Measurements from ENCODE around the gene PLA2G4B. TPM values are rescaled to one million over a fixed set of nuclear protein-coding genes. Genes with fewer than 3 reads are reported as not detected.

Gene PLA2G4B
- total RNA-seq, 1 donor from 2014 or later: 6.7 TPM

DNA sequence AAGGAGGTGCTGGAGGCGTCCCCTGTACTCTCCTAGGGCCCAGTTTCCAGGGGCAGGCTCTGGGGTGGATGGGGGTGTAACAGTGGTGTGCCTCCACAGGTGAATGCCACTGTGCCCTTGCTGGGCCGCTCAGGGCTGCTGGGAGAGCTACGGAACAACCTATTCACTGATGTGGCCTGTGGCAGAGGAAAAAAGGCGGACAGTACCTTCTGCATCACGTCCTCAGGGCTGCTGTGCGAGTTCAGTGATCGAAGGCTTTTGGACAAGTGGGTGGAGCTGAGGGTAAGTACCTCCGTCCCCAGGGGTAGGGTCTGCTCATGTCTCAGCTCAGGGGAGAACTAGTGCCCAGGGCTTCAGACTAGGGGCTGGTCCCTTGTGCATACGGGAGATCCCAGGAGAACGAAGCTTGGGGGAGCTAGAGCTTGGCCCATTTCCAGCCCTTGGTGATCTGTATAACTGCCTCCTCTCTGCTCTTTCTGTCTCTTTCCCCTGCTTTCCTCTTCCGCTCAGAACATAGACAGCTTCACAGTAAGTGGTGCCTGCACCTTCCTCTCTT, 25.7 kb upstream of the PLA2G4B start:
- H3K27me3 Mint-ChIP-seq (ENCODE audit: insufficient read depth): no peaks in the 10 kb centered on the region

DNA sequence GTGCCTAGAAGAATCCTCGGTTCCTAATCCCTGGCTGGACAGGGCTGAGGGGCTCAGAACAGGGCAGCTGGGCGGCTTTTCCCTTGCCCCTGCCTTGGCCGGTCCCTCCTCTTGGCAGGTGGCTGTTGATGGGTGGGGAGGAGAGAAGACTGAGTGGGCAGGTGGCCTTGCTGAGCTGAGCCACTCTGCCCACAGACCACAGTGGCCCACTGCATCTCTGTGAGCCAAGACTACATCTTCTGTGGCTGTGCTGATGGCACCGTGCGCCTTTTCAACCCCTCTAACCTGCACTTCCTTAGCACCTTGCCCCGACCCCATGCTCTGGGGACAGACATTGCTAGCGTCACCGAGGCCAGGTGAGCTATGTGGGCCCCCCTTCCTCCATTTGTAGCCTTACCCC, 25.2 kb upstream of the PLA2G4B start:
- no peaks in the 10 kb centered on the region for H3K27me3 Mint-ChIP-seq (ENCODE audit: insufficient read depth)
- peaks cover 10% of the 10 kb centered on the region for H3K36me3 Mint-ChIP-seq (ENCODE audit: low read depth)
- H3K27ac Mint-ChIP-seq: no peak overlapping the region
- peaks cover 24% of the 10 kb centered on the region for H3K4me1 Mint-ChIP-seq (ENCODE audit: low read depth)
- intact Hi-C loops (cut with micrococcal nuclease): loop anchor here (5.0 kb wide), 1 partner anchor 271 kb away; the partner anchor contains the start of gene RPAP1
- H3K4me3 Mint-ChIP-seq: no peak overlapping the region
- DNase-seq (ENCODE audit: low spot score): no peak
- no peaks in the 10 kb centered on the region for H3K9me3 Mint-ChIP-seq

More for the DNA sequence above, 25.7 kb upstream of the PLA2G4B start:
- no peaks in the 10 kb centered on the region for H3K9me3 Mint-ChIP-seq
- H3K36me3 Mint-ChIP-seq (ENCODE audit: low read depth): peaks cover 10% of the 10 kb centered on the region
- H3K4me3 Mint-ChIP-seq: no peak overlapping the region
- intact Hi-C loops (cut with micrococcal nuclease): loop anchor here (5.0 kb wide), 1 partner anchor 271 kb away; the partner anchor contains the start of gene RPAP1
- DNase-seq (ENCODE audit: low spot score): no peak
- H3K27ac Mint-ChIP-seq: no peak overlapping the region
- H3K4me1 Mint-ChIP-seq (ENCODE audit: low read depth): peaks cover 24% of the 10 kb centered on the region

DNA sequence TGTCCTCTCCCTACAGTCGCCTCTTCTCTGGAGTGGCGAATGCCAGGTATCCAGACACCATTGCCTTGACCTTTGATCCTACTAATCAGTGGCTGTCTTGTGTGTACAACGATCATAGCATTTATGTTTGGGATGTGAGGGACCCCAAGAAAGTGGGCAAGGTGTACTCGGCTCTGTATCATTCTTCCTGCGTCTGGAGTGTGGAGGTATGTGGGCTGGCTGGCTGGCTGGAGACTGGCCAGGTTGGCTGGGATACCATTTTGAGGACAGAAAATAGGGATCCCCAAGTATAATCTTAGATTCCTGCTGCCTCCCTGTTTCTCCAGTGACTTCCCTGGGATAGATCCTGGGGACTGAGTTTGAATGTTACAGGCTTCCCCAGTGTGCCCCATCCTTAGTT, 24.1 kb upstream of the PLA2G4B start:
- Mint-ChIP-seq H3K27ac (no peak overlapping the region), H3K9me3 (no peaks in the 10 kb centered on the region), H3K4me3 (no peak overlapping the region), H3K27me3 (ENCODE audit: insufficient read depth) (no peaks in the 10 kb centered on the region), H3K36me3 (ENCODE audit: low read depth) (peaks cover 13% of the 10 kb centered on the region), H3K4me1 (ENCODE audit: low read depth) (peaks cover 24% of the 10 kb centered on the region)
- no peak for DNase-seq (ENCODE audit: low spot score)
- intact Hi-C loops (cut with micrococcal nuclease): loop anchor here (5.0 kb wide), 1 partner anchor 272 kb away; the partner anchor contains the start of gene RPAP1

DNA sequence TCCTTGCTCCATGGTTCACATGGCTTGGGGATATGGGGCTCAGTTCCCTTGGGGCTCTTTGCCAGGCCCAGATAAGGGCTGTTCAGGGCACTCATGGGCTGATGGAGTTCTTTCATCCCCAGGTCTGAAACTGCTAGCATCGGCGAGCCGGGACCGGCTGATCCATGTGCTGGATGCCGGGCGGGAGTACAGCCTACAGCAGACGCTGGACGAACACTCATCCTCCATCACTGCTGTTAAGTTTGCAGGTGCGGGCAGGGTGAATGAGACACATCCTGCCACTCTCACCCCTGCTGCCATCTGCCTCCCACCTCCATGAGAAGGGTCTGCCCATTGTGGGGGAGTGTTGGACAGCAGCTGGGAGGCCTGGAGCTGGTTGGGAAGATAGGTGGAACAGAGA, 21.9 kb upstream of the PLA2G4B start:
- no peaks in the 10 kb centered on the region for H3K9me3 Mint-ChIP-seq
- no peaks in the 10 kb centered on the region for H3K27me3 Mint-ChIP-seq (ENCODE audit: insufficient read depth)
- DNase-seq (ENCODE audit: low spot score): no peak
- intact Hi-C loops (cut with micrococcal nuclease): no loop called here
- peaks cover 17% of the 10 kb centered on the region for H3K36me3 Mint-ChIP-seq (ENCODE audit: low read depth)
- no peak overlapping the region for H3K27ac Mint-ChIP-seq
- H3K4me3 Mint-ChIP-seq: no peak overlapping the region
- peaks cover 4% of the 10 kb centered on the region for H3K4me1 Mint-ChIP-seq (ENCODE audit: low read depth)

DNA sequence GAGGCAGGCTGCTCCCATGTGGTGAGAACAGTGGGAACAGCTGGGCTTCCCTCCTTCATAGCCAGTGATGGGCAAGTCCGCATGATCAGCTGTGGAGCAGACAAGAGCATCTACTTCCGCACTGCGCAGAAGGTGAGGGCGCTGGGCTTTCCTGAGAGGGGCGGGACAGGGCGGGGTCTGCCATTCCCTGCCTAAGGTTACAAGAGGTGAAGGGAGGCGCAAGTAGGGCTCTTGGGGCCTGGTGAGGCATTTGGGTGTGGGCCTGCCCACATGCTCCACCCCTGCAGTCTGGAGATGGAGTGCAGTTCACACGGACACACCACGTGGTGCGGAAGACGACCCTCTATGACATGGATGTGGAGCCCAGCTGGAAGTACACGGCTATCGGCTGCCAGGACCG, 21.3 kb upstream of the PLA2G4B start:
- Mint-ChIP-seq H3K4me3 (no peak overlapping the region), H3K9me3 (no peaks in the 10 kb centered on the region), H3K4me1 (ENCODE audit: low read depth) (no peaks in the 10 kb centered on the region), H3K27me3 (ENCODE audit: insufficient read depth) (no peaks in the 10 kb centered on the region), H3K36me3 (ENCODE audit: low read depth) (peaks cover 17% of the 10 kb centered on the region), H3K27ac (no peak overlapping the region)
- intact Hi-C loops (cut with micrococcal nuclease): no loop called here
- no peak for DNase-seq (ENCODE audit: low spot score)

DNA sequence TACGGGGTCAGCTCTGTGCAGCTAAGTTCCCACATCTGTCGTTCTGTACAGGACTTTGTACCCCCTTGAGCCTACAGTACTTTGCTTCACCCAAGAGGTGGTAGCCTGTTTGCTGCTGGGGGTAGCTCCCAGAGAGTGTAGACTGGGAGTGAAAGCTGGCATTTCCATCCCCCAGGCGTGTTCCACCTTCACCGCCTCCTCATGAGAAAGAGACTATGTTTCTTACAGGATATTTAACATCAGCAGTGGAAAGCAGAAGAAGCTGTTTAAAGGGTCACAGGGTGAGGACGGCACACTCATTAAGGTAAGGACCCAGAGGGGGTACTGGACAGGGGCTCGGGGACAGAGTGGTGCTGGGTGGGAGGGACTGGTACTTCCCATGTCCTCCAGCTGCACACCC, 20.9 kb upstream of the PLA2G4B start:
- no peaks in the 10 kb centered on the region for H3K4me1 Mint-ChIP-seq (ENCODE audit: low read depth)
- H3K27me3 Mint-ChIP-seq (ENCODE audit: insufficient read depth): no peaks in the 10 kb centered on the region
- H3K4me3 Mint-ChIP-seq: no peak overlapping the region
- H3K36me3 Mint-ChIP-seq (ENCODE audit: low read depth): peaks cover 17% of the 10 kb centered on the region
- no peak overlapping the region for H3K27ac Mint-ChIP-seq
- intact Hi-C loops (cut with micrococcal nuclease): no loop called here
- no peak for DNase-seq (ENCODE audit: low spot score)
- H3K9me3 Mint-ChIP-seq: no peaks in the 10 kb centered on the region

DNA sequence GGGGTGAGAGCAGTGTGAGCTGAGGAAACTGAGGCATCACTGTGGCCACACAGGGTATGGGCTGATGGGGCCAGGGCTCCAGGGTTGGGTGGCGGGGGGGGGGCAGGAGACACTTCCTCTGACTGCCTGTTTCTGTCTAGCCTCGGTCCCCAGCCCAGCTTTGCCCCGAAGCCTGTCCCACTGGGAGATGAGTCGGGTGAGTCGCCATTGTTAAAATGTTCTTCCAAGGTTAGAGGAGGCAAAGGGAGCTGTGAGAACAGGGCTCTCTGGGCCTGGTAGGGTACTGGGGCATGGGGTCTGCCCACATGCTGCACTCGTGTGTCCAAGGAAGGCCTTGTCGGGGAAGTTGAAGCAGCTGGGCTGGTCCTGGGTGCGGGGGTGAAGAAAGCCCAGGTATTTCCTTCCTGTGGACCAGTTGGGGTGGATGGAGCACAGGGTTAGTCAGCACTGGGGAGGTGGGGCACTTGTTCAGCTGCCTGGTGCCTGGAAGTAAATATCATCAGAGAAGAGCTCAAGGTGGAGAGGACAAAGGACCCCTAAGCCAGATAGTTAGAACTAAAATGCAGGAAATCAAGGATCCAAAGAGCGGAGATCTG, 19.1 kb upstream of the PLA2G4B start:
- H3K27me3 Mint-ChIP-seq (ENCODE audit: insufficient read depth): no peaks in the 10 kb centered on the region
- H3K36me3 Mint-ChIP-seq (ENCODE audit: low read depth): peaks cover 23% of the 10 kb centered on the region
- intact Hi-C loops (cut with micrococcal nuclease): loop anchor here (5.0 kb wide), 1 partner anchor 1197 kb away; no protein-coding TSS in a partner anchor

DNA sequence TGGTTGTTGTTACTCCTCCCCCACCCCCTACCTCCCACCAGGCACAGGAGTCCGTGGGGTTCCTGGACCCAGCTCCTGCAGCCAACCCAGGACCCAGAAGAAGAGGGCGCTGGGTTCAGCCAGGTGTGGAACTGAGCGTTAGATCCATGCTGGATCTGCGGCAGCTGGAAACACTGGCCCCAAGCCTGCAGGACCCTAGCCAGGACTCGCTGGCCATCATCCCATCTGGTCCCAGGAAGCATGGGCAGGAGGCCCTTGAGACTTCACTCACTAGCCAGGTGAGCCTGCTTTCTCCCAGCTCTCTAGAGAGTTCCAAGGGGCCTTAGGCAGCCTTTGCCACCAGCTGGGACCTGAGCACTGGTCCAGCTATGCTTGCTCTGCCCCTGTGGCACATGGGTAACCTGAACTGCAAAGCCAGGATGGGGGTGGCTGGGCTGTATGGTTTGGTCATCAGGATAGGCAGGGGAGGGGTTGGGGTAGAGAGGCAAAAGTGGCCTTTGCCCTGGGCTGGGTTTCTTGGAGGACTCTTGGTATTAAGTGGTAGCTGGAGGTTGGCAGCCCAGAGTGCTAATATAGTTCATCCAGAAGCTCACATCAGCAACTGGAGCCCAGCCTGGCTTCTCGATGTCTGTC, 17.7 kb upstream of the PLA2G4B start:
- intact Hi-C loops (cut with micrococcal nuclease): loop anchor here (5.0 kb wide), 1 partner anchor 1199 kb away; no protein-coding TSS in a partner anchor
- H3K4me3 Mint-ChIP-seq: no peak overlapping the region
- H3K9me3 Mint-ChIP-seq: no peaks in the 10 kb centered on the region
- no peak overlapping the region for H3K27ac Mint-ChIP-seq
- DNase-seq (ENCODE audit: low spot score): no peak
- H3K36me3 Mint-ChIP-seq (ENCODE audit: low read depth): peaks cover 21% of the 10 kb centered on the region
- no peaks in the 10 kb centered on the region for H3K27me3 Mint-ChIP-seq (ENCODE audit: insufficient read depth)
- H3K4me1 Mint-ChIP-seq (ENCODE audit: low read depth): no peaks in the 10 kb centered on the region

More for the DNA sequence above, 19.1 kb upstream of the PLA2G4B start:
- H3K9me3 Mint-ChIP-seq: no peaks in the 10 kb centered on the region
- H3K27ac Mint-ChIP-seq: no peak overlapping the region
- H3K4me1 Mint-ChIP-seq (ENCODE audit: low read depth): no peaks in the 10 kb centered on the region
- no peak for DNase-seq (ENCODE audit: low spot score)
- no peak overlapping the region for H3K4me3 Mint-ChIP-seq

DNA sequence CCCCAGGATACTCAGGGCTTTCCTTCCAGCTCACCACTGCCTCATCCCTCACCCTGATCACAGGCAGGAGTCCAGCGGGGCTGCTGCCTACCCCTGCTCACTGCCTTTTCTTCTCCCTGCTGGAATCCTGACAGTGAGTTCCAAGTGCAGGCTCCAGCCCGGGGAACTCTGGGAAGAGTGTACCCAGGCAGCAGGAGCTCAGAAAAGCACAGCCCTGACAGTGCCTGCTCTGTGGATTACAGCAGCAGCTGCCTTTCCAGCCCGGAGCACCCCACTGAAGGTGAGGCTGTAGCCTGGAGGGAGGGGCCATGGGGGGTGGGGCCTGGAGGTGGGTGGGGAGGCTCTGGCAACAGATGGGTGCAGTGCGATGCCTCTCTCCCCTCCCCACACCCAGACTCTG, 16.8 kb upstream of the PLA2G4B start:
- no peak for DNase-seq (ENCODE audit: low spot score)
- intact Hi-C loops (cut with micrococcal nuclease): loop anchor here (5.0 kb wide), 1 partner anchor 1200 kb away; no protein-coding TSS in a partner anchor
- no peaks in the 10 kb centered on the region for H3K4me1 Mint-ChIP-seq (ENCODE audit: low read depth)
- no peaks in the 10 kb centered on the region for H3K9me3 Mint-ChIP-seq
- no peak overlapping the region for H3K27ac Mint-ChIP-seq
- no peak overlapping the region for H3K4me3 Mint-ChIP-seq
- no peaks in the 10 kb centered on the region for H3K27me3 Mint-ChIP-seq (ENCODE audit: insufficient read depth)
- H3K36me3 Mint-ChIP-seq (ENCODE audit: low read depth): peaks cover 17% of the 10 kb centered on the region

DNA sequence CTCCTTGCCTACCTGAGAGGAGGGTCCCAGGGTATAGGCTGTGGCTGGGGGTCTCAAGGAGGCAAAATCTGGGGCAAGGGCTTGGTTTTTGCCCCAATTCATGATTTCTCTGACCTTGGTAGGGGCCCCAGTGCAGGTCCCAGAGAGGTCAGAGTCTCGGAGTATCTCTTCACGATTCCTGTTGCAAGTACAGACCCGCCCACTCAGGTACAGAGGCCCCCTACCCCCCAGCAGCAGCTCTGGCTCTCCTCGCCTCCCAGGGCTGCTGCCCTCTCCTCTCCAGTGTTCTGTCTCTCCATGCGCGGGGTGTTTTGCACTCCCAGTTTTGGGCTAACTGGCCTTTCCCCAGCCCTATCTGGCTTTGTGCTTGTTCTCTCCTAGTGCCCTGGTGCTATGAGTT, 16.2 kb upstream of the PLA2G4B start:
- Mint-ChIP-seq H3K36me3 (ENCODE audit: low read depth) (peaks cover 17% of the 10 kb centered on the region), H3K9me3 (no peaks in the 10 kb centered on the region), H3K27me3 (ENCODE audit: insufficient read depth) (no peaks in the 10 kb centered on the region), H3K4me3 (no peak overlapping the region), H3K4me1 (ENCODE audit: low read depth) (no peaks in the 10 kb centered on the region), H3K27ac (no peak overlapping the region)
- DNase-seq (ENCODE audit: low spot score): no peak
- intact Hi-C loops (cut with micrococcal nuclease): loop anchor here (5.0 kb wide), 1 partner anchor 1200 kb away; no protein-coding TSS in a partner anchor

DNA sequence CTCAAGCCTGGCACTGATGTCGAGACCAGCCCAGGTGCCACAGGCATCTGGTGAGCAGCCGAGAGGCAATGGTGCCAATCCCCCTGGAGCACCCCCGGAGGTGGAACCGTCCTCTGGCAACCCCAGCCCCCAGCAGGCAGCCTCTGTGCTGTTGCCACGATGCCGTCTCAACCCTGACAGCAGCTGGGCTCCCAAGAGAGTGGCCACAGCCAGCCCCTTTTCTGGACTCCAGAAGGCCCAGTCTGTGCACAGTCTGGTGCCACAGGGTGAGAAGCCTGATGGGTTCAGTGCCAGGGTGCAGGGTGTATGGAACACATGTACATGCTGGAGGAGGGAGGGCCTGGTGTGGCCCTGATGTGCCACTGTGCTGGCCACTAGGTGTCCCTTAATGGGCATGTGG, 15.7 kb upstream of the PLA2G4B start:
- Mint-ChIP-seq H3K9me3 (no peaks in the 10 kb centered on the region), H3K27me3 (ENCODE audit: insufficient read depth) (no peaks in the 10 kb centered on the region), H3K4me3 (no peak overlapping the region), H3K4me1 (ENCODE audit: low read depth) (no peaks in the 10 kb centered on the region), H3K27ac (no peak overlapping the region), H3K36me3 (ENCODE audit: low read depth) (peaks cover 15% of the 10 kb centered on the region)
- no peak for DNase-seq (ENCODE audit: low spot score)
- intact Hi-C loops (cut with micrococcal nuclease): loop anchor here (5.0 kb wide), 1 partner anchor 1201 kb away; no protein-coding TSS in a partner anchor

DNA sequence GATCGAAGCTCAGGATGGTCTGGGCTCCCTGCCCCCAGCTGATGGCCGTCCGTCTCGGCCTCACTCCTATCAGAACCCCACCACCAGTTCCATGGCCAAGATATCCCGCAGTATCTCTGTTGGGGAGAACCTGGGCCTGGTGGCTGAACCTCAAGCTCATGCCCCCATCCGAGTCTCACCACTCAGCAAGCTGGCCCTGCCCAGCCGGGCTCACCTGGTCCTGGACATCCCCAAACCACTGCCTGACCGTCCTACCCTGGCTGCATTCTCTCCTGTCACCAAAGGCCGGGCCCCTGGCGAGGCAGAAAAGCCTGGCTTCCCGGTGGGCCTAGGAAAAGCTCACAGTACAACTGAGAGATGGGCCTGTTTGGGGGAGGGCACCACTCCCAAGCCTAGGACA, 15.1 kb upstream of the PLA2G4B start:
- intact Hi-C loops (cut with micrococcal nuclease): loop anchor here (5.0 kb wide), 1 partner anchor 1201 kb away; no protein-coding TSS in a partner anchor
- Mint-ChIP-seq H3K4me1 (ENCODE audit: low read depth) (peaks cover 3% of the 10 kb centered on the region), H3K9me3 (no peaks in the 10 kb centered on the region), H3K27ac (no peak overlapping the region), H3K36me3 (ENCODE audit: low read depth) (peaks cover 15% of the 10 kb centered on the region), H3K27me3 (ENCODE audit: insufficient read depth) (no peaks in the 10 kb centered on the region), H3K4me3 (no peak overlapping the region)
- DNase-seq (ENCODE audit: low spot score): no peak
